Endometrial microvascular endothelial cells (primary cell): ENCODE data around the gene RHOV. TPM values are rescaled to one million over a fixed set of nuclear protein-coding genes. Genes with fewer than 3 reads are reported as not detected.

Experiments used
- in situ Hi-C: cut with HindIII; loops from 2 replicates; pipeline ENCODE4 v1.10.0; 2017; ENCODE audit warnings: low sequenced_read_pairs, low pct_unique_long_range_greater_than_20kb; ENCODE audit errors: inconsistent ontology term
- total RNA-seq: library from RNA; depleted of rRNA; stranded (reverse); fragments of >200 nt; gene quantifications from one replicate; pipeline ENCODE4 v1.2.3, GENCODE V29; 2015; ENCODE audit errors: inconsistent ontology term

The RHOV gene
- not detected for total RNA-seq

GRCh38 chr15:40873694-40874561 is at the start of gene RHOV:
Gene RHOV, minus strand, starts transcription at chr15:40874234. Its CDS starts 95 bp downstream, at chr15:40874139.
- in situ Hi-C loops = no loop called here

- in situ Hi-C loops = loop anchor here (25.0 kb wide), 1 partner anchor 89 kb away; no protein-coding TSS in a partner anchor
These were observed 49.5 kb upstream of the RHOV start for GRCh38 chr15:40923551-40923950.

- in situ Hi-C loops = loop anchor here (25.0 kb wide), 1 partner anchor 90 kb away; no protein-coding TSS in a partner anchor
These were observed 48.6 kb upstream of the RHOV start for GRCh38 chr15:40922608-40923005.

GRCh38 chr15:40921949-40922607 is 48.0 kb upstream of the RHOV start:
- in situ Hi-C loops = loop anchor here (25.0 kb wide), 1 partner anchor 90 kb away; no protein-coding TSS in a partner anchor

- in situ Hi-C loops = loop anchor here (25.0 kb wide), 1 partner anchor 93 kb away; no protein-coding TSS in a partner anchor
These were observed 44.9 kb upstream of the RHOV start for GRCh38 chr15:40918799-40919392.

GRCh38 chr15:40918146-40918798 is 44.2 kb upstream of the RHOV start:
- in situ Hi-C loops = loop anchor here (25.0 kb wide), 1 partner anchor 94 kb away; no protein-coding TSS in a partner anchor

- in situ Hi-C loops = loop anchor here (25.0 kb wide), 1 partner anchor 95 kb away; no protein-coding TSS in a partner anchor
These were observed 43.6 kb upstream of the RHOV start for GRCh38 chr15:40917585-40917984.

GRCh38 chr15:40915679-40916078 is 41.6 kb upstream of the RHOV start:
- in situ Hi-C loops = loop anchor here (25.0 kb wide), 1 partner anchor 97 kb away; no protein-coding TSS in a partner anchor

GRCh38 chr15:40915116-40915661 is 41.2 kb upstream of the RHOV start:
- in situ Hi-C loops = loop anchor here (25.0 kb wide), 1 partner anchor 97 kb away; no protein-coding TSS in a partner anchor

GRCh38 chr15:40914486-40914885 is 40.5 kb upstream of the RHOV start:
- in situ Hi-C loops = loop anchor here (25.0 kb wide), 1 partner anchor 98 kb away; no protein-coding TSS in a partner anchor

GRCh38 chr15:40914013-40914412 is 40.0 kb upstream of the RHOV start:
- in situ Hi-C loops = loop anchor here (25.0 kb wide), 1 partner anchor 98 kb away; no protein-coding TSS in a partner anchor

GRCh38 chr15:40912478-40912877 is 38.4 kb upstream of the RHOV start:
- in situ Hi-C loops = loop anchor here (25.0 kb wide), 1 partner anchor 100 kb away; no protein-coding TSS in a partner anchor

- in situ Hi-C loops = loop anchor here (25.0 kb wide), 1 partner anchor 101 kb away; no protein-coding TSS in a partner anchor
These were observed 37.7 kb upstream of the RHOV start for GRCh38 chr15:40911693-40912092.

GRCh38 chr15:40911141-40911540 is 37.1 kb upstream of the RHOV start:
- in situ Hi-C loops = loop anchor here (25.0 kb wide), 1 partner anchor 101 kb away; no protein-coding TSS in a partner anchor

GRCh38 chr15:40909662-40910630 is 35.9 kb upstream of the RHOV start:
- in situ Hi-C loops = loop anchor here (25.0 kb wide), 1 partner anchor 102 kb away; no protein-coding TSS in a partner anchor

- in situ Hi-C loops = loop anchor here (25.0 kb wide), 1 partner anchor 104 kb away; no protein-coding TSS in a partner anchor
These were observed 34.1 kb upstream of the RHOV start for GRCh38 chr15:40908095-40908494.
